Astrocyte of the spinal cord (primary cell): ENCODE measurements around the gene KIAA0040.

Source experiments
- DNase-seq: peaks from one replicate; pipeline ENCODE4 v3.0.0; 2011; ENCODE audit warnings: low read depth, low spot score
- H3K4me3 ChIP-seq: 2 replicates; pipeline ENCODE4 v1.5.1; 2011; ENCODE audit warnings: low read depth, mild to moderate bottlenecking, low read length, moderate library complexity
- in situ Hi-C: cut with HindIII; loops from 2 replicates; pipeline ENCODE4 v1.10.0; 2017; ENCODE audit warnings: low sequenced_read_pairs
- TF ChIP-seq, protein P1 (sequence below): IDR thresholded peaks from 2 replicates; pipeline ENCODE4 v1.5.1; 2012; ENCODE audit warnings: low read depth, mild to moderate bottlenecking, low read length, inconsistent platforms

The KIAA0040 gene

DNA sequence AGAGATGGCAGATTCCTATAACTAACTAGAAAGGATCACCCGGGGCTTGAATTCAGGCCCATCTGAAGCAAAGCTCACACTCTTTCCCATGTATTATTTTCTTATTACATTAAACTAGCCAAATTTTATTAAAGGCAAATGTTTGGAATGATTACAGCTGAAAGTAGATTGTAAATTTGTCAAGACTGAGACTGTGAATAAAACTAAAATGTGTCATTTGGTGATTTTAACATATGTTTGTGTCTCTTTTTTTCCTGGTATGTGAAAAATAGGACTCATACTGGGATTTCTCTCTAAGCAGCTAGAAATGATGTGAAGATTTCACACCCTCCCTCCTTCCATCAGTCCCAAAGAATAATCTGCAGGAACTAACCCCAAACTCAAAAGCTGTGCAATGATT, 19.1 kb upstream of the KIAA0040 start:
- no peak for DNase-seq
- H3K4me3 ChIP-seq, result no peak overlapping the region
- TF ChIP-seq, protein P1, sequence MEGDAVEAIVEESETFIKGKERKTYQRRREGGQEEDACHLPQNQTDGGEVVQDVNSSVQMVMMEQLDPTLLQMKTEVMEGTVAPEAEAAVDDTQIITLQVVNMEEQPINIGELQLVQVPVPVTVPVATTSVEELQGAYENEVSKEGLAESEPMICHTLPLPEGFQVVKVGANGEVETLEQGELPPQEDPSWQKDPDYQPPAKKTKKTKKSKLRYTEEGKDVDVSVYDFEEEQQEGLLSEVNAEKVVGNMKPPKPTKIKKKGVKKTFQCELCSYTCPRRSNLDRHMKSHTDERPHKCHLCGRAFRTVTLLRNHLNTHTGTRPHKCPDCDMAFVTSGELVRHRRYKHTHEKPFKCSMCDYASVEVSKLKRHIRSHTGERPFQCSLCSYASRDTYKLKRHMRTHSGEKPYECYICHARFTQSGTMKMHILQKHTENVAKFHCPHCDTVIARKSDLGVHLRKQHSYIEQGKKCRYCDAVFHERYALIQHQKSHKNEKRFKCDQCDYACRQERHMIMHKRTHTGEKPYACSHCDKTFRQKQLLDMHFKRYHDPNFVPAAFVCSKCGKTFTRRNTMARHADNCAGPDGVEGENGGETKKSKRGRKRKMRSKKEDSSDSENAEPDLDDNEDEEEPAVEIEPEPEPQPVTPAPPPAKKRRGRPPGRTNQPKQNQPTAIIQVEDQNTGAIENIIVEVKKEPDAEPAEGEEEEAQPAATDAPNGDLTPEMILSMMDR, result no peak
- in situ Hi-C loops, result no loop called here

DNA sequence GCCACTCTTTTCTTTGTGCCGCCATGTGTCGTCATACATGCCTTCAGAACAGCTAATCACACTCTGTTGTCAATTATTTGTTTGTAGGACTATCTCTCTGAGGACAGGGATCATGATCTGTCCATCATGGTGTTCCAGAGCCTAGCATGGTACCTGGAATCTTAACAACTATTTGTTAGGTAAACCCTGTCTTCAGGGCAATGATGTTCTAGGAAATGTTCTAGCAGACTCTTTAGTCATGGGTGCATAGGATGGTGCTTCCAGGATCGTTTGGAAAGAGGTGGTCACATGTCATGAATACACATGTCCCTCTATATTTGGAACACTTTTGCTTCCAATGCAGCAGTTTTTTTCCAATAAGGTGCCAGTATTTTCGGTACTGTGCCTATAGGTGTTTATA, 18.2 kb upstream of the KIAA0040 start:
- TF ChIP-seq, protein P1, result no peak
- DNase-seq, result no peak
- in situ Hi-C loops, result no loop called here
- no peak overlapping the region for H3K4me3 ChIP-seq

DNA sequence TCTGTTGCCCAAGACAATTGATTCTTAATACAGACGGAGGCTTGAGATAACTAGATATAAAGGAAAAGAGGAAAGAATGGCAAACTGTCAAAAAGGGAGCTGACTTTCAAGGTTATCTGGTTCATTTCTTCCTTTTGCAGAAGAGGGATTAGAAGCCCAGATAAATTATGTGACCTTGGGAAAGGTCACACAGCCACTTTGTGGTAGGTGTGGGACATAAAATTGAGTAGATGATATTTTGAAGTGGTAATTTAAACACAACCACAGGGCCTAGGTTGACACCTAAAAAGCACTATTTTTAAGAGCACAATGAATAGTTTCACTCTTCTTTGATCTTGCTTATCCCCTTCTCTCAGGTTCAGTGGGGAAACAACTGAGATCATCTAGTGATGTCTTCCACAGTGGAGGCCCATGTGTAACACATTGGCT, 16.9 kb upstream of the KIAA0040 start:
- H3K4me3 ChIP-seq, result no peak overlapping the region
- TF ChIP-seq, protein P1, result no peak
- in situ Hi-C loops, result no loop called here
- no peak for DNase-seq

DNA sequence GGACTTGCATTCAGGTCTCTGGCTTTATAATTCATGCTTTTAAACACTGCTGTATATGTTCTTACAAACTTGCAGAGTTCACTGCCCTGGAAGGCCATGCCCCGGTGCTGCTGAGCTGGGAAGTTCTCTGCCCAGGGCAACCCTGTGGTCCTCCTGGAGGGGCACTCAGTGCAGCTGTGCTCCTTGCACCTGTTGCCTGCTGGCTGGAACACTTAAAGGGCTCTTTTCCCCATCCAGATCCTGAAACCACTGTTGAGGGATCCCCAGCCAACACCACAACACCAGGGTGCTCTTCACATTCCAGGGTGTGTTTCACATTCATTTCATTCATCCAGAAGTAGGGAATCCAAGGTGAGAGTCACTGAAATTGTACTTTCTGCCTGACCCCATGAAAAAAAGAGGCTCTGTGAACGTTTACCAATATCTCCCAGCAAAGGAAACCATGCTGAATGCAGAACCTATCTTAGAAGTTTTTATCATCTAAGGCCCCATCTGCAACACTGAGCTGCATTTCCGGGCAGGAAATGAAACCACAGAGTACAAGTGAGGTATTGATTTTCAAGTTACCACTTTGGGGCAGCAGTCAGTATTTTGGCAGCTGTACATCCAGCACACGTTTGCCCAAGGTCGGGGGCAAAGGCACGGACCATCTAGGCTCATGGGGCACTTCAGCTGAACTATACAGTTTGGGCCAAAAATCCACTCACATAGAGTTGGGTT, 16.4 kb upstream of the KIAA0040 start:
- TF ChIP-seq, protein P1, result no peak
- DNase-seq, result no peak
- H3K4me3 ChIP-seq, result no peak overlapping the region
- in situ Hi-C loops, result no loop called here

DNA sequence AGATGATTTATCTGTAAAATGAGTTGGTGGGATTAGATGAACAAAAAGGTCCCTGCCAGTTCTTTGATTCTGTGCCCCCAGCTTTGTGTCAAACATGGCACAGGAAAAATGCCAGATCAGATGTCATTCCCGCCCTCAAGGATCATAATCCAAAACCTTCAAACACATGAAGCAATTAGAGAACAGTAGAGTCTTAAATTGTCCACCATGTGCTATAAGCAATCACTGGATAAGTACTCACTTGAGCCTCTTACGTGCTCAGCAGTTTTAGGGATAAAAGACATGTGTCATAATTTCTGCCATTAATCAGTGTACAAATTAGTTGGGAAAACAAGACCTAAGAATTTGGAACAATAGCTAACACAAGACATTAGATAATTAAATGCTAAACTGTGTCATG, 15.4 kb upstream of the KIAA0040 start:
- H3K4me3 ChIP-seq, result no peak overlapping the region
- TF ChIP-seq, protein P1, result no peak
- DNase-seq, result no peak
- in situ Hi-C loops, result no loop called here

DNA sequence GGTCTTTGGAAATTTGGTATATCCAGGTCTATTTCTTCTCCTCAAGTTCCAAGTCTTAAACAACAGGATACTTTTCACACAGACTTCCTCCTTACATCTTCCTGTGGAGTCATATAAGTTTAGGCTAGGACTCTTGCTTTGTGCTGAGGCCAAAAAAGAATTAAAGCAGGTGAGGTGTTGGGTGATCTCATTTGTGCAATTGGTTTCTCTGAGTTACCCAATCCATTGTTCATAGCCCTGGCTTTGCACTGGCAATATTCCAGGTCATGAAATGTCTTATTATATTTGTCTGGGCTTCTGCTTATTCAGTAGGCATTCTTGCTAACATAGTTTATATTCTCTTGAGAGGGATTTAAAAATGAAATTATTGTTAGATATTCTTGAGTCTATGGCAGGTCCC, 14.1 kb upstream of the KIAA0040 start:
- DNase-seq, result no peak
- no peak overlapping the region for H3K4me3 ChIP-seq
- in situ Hi-C loops, result no loop called here
- TF ChIP-seq, protein P1, result no peak

DNA sequence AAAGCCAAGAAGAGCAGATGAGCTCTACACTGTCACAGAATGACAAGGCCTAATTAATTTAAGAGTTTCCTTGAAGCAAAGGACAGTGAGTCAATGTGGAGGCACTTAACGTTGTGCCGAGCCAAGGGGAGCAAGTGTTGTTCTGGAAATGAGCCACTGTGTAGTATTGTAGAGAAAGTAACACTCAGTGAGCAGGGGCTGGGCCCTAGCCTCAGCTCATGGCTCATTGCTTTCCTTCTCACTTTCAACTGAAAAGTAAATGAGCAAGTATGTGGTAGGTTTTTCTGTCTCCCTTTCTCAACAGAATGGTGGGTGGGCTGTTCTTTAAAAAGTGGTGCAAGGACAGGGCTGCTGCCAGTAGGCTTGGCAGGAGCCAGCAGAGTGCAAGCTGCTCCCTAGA, 11.8 kb upstream of the KIAA0040 start:
- DNase-seq, result no peak
- in situ Hi-C loops, result no loop called here
- no peak overlapping the region for H3K4me3 ChIP-seq
- TF ChIP-seq, protein P1, result no peak
